IPS DF 19.7 (cell line): ENCODE results near the gene FAM200C.
A peak's percentile ranks its signal among the peaks of the same experiment; 100 is the strongest.
"Not testable (repeated sequence)": the region's sequence is repeated elsewhere in the genome, so short reads cannot be mapped to it uniquely, and the experiment has no call there.

Experiments used
- DNase-seq: peaks from one replicate; pipeline ENCODE4 v3.0.0-alpha.2; 2013; ENCODE audit warnings: low read depth, low spot score

FAM200C gene

DNA sequence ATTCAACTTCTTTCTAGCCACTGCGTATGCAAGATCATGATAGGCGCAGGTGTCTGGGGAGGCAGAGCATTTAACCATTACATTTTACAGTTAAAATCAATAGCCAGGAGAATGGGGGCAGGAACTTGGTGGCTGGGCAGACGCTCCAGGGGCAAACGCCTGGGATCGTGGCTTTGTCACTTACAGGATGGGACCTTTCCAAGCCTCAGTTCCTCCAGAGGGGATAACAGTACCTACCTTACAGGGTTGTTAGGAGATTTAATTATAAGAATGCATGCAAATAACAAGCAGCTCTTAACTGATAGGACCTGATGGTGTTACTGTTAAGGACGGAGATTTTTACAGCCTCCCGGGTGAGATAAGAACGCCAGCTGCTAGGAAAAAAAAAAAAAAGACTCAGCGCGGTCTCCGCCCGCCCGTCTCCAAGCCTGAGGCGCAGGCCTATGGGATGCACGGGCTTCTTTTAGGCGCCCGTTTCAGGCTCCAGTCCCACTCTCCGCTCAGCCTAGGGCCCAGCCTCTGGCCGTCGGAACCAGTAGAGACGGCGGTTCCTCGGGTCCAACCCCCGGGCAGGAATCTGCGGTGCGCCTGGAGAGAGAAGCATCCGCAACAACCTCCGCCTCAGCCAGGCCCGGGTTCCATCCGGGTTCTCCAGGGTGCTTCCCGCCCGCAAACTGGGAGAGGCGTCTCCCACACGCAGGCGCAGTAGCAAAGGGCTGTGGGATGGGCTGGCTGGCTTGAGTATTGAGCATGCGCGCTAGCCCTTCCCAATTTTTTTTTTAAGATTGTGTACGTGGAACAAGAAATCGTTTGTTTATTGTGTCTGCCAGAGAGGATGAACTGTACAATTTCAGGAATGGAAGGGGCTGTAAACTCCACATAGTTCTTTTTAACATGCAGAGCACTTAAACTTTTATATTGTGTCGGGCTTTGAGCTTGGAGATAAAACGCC lies at the start of gene FAM200C:
Gene FAM200C, minus strand, starts transcription at position 653 of the 952 bp plus-strand sequence. CDS start 4,564 bp downstream, outside the sequence.
- DNase-seq, result no peak

DNA sequence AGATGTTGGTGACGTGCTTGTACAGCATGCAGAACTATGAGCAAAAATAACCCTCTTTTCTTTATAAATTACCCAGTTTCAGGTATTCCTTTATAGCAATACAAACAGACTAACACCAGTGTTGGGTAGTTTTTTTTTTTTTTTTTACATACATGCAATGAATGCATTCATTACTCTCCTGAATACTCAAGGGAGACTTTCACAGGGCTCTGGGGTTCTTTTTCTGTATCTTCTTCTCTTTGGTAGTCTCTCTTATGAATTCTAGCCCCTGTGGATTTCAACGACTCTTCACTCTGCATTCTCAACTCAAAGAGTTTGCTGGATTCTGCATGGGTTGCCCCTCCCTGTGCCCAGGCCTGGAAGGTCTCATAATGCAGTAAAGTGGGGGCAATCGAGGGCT lies 49.6 kb upstream of the FAM200C start:
- no peak for DNase-seq

DNA sequence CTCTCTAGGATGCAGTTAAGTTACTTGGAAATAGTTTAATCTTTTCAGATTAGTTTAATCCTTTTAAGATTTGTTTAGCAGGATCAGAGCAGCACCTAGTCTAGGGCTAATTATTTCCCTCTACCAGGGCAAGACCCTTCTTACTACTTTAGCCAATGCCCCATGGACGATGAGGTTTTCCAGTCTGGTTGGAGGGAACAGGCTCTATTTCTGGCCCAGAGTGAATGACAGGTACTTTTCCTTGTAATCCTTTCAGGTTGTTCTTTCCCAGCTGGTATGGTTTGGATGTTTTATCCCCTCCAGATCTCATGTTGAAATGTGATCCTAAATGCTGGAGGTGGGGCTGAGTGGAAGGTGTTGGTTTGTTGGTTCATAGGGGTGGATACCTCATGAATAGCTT lies 49.0 kb upstream of the FAM200C start:
- no peak for DNase-seq

DNA sequence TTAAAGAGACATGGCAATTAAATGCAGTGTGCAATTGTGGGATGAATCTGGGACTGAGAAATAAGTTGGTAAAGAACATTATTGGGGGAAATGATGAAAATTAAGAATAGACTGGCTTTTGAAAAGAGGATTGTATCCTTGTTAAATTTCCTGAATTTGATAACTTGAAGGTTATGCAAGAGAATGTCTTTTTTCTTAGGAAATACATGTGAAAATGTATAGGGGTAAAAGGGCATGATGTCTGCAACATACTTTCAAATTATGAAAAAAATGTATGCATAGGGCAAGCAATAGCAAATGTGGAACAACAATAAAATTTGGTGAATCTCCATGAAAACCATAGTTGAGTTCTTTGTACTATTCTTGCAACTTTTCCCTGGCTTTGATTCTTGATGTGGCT lies 45.9 kb upstream of the FAM200C start:
- DNase-seq, result no peak

DNA sequence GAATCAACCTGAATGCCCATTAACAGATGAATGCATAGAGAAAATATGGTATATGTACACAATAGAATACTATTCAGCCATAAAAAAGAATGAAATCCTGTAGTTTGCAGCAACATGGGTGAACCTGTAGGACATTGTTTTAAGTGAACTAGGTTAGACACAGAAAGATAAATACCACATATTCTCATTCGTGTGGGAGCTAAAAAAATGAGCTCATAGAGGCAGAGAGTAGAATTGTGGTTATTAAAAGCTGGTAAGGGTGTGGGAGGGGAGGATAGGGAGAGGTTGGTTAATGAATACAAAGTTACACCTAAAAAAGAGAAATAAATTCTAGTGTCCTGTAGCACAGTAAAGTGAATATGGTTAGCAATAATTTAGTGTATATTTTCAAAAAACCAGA lies 45.3 kb upstream of the FAM200C start:
- no peak for DNase-seq

DNA sequence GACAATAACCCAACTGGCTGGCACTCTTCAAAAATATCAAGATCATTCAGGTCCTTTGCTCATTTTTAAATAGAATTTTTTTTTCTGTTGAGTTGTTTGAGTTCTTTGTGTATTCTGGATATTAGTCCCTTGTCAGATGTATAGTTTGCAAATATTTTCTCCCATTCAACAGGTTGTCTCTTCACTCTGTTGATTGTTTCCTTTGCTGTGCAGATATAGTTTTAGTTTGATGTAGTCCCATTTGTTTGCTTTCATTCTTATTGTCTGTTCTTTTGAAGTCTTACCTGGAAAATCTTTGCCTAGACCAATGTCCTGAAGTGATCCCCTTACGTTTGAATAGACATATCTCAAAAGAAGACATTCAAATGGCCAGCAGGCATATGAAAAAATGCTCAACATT lies 44.6 kb upstream of the FAM200C start:
- DNase-seq, result no peak

DNA sequence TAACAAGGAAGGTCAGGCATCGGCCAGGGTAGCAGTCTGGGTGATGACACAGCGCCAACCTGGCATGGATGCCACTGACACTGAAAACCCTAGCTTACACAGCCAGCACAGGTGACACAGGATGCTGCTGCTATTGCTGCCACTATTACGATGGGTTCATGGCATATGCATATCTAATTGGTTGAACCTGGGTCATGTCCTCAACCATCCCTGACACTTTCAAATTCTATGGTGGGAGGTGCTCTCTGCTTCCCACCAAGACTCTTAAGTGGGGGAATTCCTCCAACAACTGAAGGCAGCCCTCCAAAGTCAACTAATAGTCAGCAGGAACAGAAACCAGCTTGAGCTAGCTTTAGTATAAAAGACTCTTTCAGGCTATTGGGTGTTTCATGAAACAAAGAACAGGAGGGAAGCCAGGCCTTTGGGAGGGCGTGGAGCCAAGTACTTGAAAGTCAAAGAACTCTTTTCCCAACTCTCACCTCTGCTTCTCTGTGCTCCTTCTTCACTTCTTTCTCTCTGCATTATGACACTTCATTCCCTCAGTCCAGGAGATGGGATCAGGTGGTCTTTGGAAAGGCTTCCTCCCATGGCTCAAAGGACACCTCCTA lies 43.1 kb upstream of the FAM200C start:
- no peak for DNase-seq

DNA sequence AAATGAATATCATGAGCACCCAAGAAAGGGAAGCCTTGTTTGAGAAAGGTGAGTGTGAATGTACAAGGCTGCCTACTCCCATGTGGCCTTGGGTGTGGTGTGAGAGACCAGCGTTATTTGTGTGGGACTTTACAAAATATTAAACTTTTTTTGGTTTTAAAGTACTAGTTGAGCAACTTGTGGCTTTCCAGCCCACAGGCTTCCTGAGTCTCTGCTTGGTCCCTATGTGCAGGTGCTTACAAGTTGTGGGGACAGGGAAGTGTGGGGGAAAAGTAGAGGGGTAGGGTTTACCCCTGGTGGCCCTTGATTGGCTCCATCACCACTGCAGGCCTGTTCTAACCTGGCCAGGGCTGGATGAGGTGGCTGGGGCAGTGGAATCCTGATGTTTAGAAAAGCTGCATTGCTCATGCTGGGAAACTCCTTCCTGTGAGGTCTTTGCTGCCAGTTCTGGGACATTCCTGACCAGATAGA lies 41.5 kb upstream of the FAM200C start:
- no peak for DNase-seq

DNA sequence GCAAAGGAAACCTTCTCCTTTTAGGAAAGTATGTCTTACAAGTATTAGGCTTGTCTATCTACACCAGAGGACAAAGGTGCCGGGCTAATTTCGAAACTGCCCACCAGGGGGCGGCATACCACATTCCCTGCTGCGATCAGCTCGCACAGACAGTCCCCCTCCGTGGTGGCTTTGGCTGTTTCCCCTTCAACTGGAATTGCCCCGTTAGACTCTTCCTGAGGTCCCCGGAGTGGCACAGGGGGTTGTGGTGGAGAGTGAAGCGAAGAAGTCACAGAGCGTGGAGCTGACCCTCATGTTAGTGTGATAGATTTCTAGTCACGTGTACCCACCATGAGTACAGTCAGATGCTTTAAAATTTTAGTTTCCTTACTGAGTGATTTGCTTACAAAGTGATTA lies 39.3 kb upstream of the FAM200C start:
- peak; percentile 33 for DNase-seq

DNA sequence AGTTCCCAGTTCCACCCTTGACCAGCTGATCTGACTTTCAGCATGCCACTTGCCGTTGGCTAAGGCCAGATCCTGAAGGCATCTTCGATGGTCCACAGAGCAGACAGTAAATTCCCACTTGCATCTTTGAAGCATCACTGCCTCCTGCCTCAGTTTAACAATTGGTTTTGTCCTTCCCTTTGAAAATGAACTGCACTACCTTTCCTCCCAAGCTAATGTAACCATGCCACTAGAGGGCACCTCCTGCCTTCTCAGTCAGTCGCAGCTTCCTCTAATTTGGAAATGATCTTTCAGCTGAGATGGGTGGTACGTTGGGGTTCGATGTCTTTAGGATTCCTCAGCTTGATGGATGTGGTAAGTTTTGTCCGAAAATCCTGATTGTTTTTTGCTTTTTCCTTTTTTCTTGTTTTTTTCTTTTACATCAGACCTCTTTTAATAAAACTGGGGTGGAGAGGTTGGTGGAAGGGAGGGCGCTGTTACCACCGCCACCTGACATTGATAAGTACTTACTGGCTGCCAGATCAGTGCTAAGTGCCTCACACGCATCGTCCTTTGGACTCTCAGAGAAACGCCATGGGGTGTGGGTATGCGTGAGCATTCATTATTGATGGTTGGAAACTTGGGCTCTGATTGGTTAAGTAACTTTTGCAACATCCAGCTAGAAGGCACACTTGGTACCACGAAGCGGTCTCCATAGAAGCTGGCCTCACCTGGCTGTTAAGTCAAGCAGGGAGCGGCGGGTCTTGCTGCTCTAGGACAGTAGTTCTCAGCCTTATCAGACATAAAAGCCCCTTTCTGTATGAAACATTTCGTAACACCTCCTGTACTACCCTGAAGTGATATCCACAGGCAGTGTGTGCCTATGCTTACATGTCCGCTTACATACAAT lies 38.7 kb upstream of the FAM200C start:
- peak; percentile 47 for DNase-seq

DNA sequence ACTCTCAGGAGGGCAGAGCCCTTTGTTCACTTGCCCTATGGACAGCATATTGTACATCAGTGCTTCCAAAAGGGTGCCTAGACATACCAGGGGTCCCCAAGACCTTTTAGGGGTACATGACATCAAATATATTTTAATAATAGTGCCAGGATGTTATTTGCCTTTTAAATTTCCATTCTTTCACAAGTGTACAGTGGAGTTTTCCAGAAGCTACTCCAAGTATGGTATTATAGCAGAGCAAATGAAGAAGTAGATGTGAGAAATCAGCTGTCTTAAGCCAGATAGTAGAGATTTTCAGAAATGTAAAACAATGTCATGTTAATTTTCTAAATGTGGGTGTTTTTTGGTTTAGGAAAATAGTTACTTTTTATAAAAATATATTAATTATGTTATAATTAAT lies 37.4 kb upstream of the FAM200C start:
- no peak for DNase-seq

DNA sequence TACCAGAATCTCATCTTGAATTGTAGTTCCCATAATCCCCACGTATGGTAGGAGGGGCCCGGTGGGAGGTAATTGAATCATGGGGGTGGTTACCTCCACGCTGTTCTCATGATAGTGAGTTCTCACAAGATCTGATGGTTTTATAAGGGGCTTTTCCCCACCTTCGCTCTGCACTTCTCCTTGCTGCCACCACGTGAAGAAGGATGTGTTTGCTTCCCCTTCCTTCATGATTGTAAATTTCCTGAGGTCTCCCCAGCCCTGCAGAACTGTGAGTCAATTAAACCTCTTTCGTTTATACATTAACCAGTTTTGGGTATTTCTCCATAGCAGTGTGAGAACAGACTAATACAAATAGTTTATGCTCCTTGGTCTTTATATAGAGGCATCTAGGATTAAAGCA lies 36.8 kb upstream of the FAM200C start:
- DNase-seq, result not testable (repeated sequence)

DNA sequence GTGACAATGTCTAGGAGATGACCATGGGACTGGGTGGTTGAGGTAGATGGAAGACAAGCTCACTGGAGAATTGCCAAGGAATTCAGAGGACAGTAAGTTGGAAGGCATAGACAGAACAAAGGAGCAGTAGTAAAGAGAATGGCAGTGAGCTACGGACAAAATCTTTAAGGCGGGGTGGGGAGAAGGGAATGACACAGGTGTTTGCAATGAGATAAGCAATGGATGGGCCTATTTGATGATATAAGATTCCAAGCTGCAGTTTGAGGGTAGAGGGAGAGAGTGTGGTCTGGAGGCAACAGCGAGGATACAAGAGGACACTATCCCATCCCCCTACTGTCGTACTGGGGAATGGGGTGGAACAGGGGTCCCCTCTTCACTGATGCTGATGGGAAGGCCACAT lies 36.2 kb upstream of the FAM200C start:
- no peak for DNase-seq

DNA sequence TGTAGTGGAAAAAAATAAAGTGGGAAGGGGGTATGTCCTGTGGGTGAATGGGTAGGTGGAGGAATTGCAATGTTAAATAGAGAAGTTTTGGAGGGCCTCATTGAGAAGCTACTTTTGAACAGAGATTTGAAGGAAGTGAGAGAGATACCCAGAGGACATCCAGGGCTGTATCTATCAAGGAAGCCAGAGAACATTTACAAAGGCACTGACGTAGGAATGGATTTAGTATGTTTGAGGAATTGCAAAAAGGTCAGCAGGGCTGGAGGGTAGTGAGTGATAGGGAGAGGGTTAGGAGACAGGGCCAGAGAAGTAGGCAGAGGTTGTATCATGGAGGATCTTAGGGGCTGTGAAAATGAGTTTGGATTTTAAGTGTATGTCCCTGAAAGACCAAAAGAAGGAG lies 35.7 kb upstream of the FAM200C start:
- no peak for DNase-seq

DNA sequence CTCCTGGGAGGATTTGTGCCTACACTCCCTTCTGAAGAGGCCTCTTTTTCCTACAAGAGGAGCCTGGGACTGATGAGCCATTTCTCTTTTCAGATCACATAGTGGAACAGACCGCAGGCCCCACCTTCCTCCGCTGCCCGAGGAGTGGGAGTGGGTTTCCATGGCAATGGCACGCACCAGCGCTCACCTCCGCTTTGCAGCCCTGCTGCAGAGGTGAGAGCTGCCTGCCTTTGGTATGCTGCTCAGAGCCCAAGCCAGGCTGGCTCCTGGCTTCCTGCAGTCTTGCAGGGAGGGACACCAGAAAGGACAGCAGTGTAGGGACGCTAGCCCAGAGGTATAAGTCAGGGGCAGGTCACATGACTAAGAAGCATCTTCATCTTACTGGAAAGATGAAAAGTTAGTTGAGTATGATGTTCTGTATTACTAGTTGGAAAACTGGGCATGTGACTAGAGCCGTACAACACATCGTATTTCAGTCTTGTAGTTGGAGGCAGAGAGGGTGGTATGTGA lies 34.2 kb upstream of the FAM200C start:
- no peak for DNase-seq

DNA sequence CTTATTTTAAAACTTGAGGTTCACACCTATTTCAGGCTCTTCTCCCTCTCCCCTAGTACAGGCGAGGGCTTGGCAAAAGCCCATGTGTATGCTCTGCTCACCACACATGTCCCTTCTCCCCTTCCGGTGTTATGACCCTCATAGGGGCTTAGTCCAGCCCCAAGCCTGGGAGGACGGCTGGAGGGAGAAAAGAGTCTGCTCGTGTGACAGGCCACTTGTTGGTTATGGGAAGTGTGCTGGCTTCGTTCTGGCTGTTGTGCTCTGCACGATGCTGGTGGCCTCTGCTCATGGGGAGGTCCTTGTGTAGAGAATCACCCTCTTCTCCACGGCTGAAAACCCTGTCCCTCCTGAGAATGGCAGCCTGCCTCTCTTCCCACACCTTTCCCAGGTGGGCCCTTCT lies 32.9 kb upstream of the FAM200C start:
- no peak for DNase-seq

DNA sequence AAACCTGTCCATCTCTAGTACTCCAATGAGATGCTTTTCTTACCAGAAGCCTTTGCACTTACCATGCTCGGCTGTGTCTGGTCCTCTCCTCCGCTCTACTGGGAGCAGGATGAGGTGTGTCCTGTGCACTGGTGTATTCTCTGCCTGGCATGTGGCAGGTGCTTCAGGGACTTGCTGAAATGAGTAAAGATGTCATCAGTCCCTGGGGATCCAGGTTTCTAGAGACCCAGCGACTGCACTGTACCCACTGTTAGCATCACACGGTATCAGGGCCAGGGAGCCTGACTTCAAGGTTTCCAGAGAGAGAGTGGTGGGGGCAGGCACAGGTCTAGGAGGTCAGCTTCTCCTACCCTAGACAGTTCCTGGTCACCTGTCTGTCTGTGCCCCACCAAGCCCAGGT lies 32.3 kb upstream of the FAM200C start:
- DNase-seq, result no peak

DNA sequence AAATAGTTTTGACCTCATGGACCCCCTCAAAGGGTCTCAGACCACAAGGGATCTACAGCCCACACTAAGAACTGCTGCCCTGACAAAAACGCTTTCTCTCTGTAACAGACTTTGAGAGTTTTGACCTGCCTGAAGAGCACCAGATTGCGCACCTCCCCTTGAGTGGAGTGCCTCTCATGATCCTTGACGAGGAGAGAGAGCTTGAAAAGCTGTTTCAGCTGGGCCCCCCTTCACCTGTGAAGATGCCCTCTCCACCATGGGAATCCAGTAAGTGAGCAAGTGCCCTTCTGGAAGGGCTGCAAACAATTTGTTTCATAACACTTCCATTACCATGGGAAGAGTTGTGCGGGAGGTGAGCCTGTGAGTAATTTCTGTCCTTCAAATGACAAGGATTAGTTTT lies 27.8 kb upstream of the FAM200C start:
- DNase-seq, result no peak

DNA sequence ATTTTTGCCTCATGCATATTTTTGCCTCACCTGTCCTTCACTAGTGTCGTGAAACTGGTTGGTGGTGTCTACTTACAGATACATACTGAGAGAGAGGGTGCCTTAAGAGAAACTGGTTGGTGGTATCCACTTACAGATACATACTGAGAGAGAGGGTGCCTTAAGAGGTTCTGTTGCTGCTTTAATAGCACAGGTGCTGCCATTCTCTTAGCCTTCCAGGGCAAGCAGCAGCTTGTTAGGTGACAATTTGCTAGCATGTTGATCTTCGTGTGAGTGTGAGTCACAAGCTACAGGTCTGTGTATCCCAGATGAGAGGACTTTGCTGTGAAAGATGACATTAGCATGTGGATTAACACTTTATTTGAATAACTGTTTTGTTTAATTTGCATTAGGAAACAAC lies 23.2 kb upstream of the FAM200C start:
- DNase-seq, result no peak

DNA sequence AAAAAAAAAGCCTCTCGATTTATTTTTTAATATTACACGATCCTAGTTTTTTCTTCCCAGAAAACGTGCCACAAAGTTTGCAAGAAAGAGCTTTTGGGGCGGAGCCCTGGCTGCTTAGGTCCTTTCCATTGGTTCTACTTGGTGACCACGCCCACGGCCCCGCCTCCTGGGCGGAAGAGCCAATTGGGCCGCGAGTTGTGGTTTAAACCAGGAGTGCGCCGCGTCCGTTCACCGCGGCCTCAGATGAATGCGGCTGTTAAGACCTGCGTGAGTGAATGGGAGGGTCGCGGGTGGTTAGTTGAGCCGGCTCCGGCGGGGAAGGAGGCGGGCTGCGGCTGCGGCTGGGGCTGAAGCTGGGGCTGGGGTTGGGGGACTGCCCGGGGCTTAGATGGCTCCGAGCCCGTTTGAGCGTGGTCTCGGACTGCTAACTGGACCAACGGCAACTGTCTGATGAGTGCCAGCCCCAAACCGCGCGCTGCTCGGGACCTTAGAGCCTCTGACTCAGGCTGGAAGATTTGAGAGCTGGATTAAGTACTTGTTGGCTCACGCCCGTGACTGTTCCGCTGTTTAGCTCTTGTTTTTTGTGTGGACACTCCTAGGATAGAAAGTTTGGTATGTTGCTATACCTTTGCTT lies 21.9 kb upstream of the FAM200C start, which contains the start of gene PTTG1:
Gene PTTG1, plus strand, starts transcription at position 231 of the 634 bp plus-strand sequence. CDS start 458 bp downstream, outside the sequence.
- DNase-seq, result peak; percentile 86

DNA sequence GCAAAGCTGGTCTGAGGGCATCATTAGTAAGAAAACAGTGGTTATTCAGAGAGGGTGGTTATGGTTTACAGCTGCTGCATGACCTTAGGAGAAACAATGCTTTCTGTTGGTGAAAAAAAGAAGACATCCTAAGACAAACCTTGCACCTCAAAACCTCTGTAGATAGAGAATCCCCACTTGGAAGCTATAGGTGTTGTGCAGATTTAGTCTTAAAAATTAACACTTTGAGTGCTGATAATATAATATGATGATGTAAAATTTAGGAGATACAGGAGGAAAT lies 20.4 kb upstream of the FAM200C start:
- no peak for DNase-seq
